ENCODE measurements around the gene RCAN3. TPM values are rescaled to one million over a fixed set of nuclear protein-coding genes. Genes with fewer than 3 reads are reported as not detected.
"Not testable (repeated sequence)": the region's sequence is repeated elsewhere in the genome, so short reads cannot be mapped to it uniquely, and the experiment has no call there.

Gene RCAN3
- total RNA-seq, 1 donor from 2014 or later: 4.9 TPM

GRCh38 chr1:24459551-24460266 is 42.9 kb upstream of the RCAN3 start:
- peaks cover 79% of the 10 kb centered on the region for H3K36me3 ChIP-seq
- intact Hi-C loops (cut with micrococcal nuclease): no loop called here
- no peak for TF ChIP-seq CTCF (IDR thresholded peaks at IDR 0.05; ENCODE audit: borderline replicate concordance)
- DNase-seq: no peak
- H3K27ac ChIP-seq (replicated peaks): no peak overlapping the region
- H3K4me3 ChIP-seq: no peak overlapping the region
- H3K27me3 ChIP-seq (ENCODE audit: low read depth): no peaks in the 10 kb centered on the region
- no peaks in the 10 kb centered on the region for H3K4me1 ChIP-seq
- H3K9me3 ChIP-seq (replicated peaks): no peaks in the 10 kb centered on the region

GRCh38 chr1:24462128-24462527 is 40.5 kb upstream of the RCAN3 start:
- H3K4me3 ChIP-seq; H3K27me3 ChIP-seq (ENCODE audit: low read depth); DNase-seq; H3K4me1 ChIP-seq; intact Hi-C loops (cut with micrococcal nuclease); H3K9me3 ChIP-seq (replicated peaks); H3K27ac ChIP-seq (replicated peaks): not testable (repeated sequence)
- H3K36me3 ChIP-seq: peaks cover 75% of the 10 kb centered on the region

GRCh38 chr1:24463776-24464735 is 38.6 kb upstream of the RCAN3 start:
- H3K27me3 ChIP-seq (ENCODE audit: low read depth): no peaks in the 10 kb centered on the region
- no peaks in the 10 kb centered on the region for H3K4me1 ChIP-seq
- peaks cover 65% of the 10 kb centered on the region for H3K36me3 ChIP-seq
- H3K27ac ChIP-seq (replicated peaks): no peak overlapping the region
- H3K9me3 ChIP-seq (replicated peaks): no peaks in the 10 kb centered on the region
- intact Hi-C loops (cut with micrococcal nuclease): no loop called here
- DNase-seq: no peak
- no peak overlapping the region for H3K4me3 ChIP-seq
- no peak for TF ChIP-seq CTCF (IDR thresholded peaks at IDR 0.05; ENCODE audit: borderline replicate concordance)

- Histone ChIP-seq H3K36me3 (peaks cover 60% of the 10 kb centered on the region), H3K27ac (replicated peaks) (no peak overlapping the region), H3K4me3 (no peak overlapping the region), H3K4me1 (no peaks in the 10 kb centered on the region), H3K27me3 (ENCODE audit: low read depth) (no peaks in the 10 kb centered on the region), H3K9me3 (replicated peaks) (no peaks in the 10 kb centered on the region)
- intact Hi-C loops (cut with micrococcal nuclease): no loop called here
- no peak for DNase-seq
- TF ChIP-seq CTCF (IDR thresholded peaks at IDR 0.05; ENCODE audit: borderline replicate concordance): no peak
Measured at GRCh38 chr1:24465099-24465498, 37.5 kb upstream of the RCAN3 start.

- intact Hi-C loops (cut with micrococcal nuclease): no loop called here
- no peak for TF ChIP-seq CTCF (IDR thresholded peaks at IDR 0.05; ENCODE audit: borderline replicate concordance)
- no peak for DNase-seq
- H3K4me1 ChIP-seq: no peaks in the 10 kb centered on the region
- H3K36me3 ChIP-seq: peaks cover 56% of the 10 kb centered on the region
- H3K9me3 ChIP-seq (replicated peaks): no peaks in the 10 kb centered on the region
- no peak overlapping the region for H3K4me3 ChIP-seq
- no peak overlapping the region for H3K27ac ChIP-seq (replicated peaks)
- H3K27me3 ChIP-seq (ENCODE audit: low read depth): no peaks in the 10 kb centered on the region
Measured at GRCh38 chr1:24465638-24466037, 37.0 kb upstream of the RCAN3 start.
